HFFc6 (cell line): ENCODE results near the gene UBA3. TPM values are rescaled to one million over a fixed set of nuclear protein-coding genes. Genes with fewer than 3 reads are reported as not detected.

Experiments
- DNase-seq: peaks from one replicate; pipeline ENCODE4 v3.0.0-alpha.2; 2018
- H3K27ac Mint-ChIP-seq: 2 replicates; pipeline ENCODE4 v1.8.0; 2020; ENCODE audit warnings: mild to moderate bottlenecking, mixed read lengths
- H3K27me3 Mint-ChIP-seq: 2 replicates; pipeline ENCODE4 v1.8.0; 2021; ENCODE audit warnings: mild to moderate bottlenecking, moderate library complexity, mixed read lengths; ENCODE audit not compliant: insufficient read depth
- H3K36me3 Mint-ChIP-seq: 2 replicates; pipeline ENCODE4 v1.8.0; 2021; ENCODE audit warnings: low read depth, mixed read lengths
- H3K4me1 Mint-ChIP-seq: 2 replicates; pipeline ENCODE4 v1.8.0; 2020; ENCODE audit warnings: low read depth, mixed read lengths
- H3K4me3 Mint-ChIP-seq: 2 replicates; pipeline ENCODE4 v1.8.0; 2020; ENCODE audit warnings: mild to moderate bottlenecking, moderate library complexity, mixed read lengths
- H3K9me3 Mint-ChIP-seq: 2 replicates; pipeline ENCODE4 v1.8.0; 2020; ENCODE audit warnings: mild to moderate bottlenecking, mixed read lengths
- CTCF ChIP-seq: fragments of 200-600 bp; sonication (generic); IDR thresholded peaks from 2 replicates; pipeline ENCODE4 v1.5.0; 2021; ENCODE audit warnings: antibody characterized with exemption, mild to moderate bottlenecking
- long read RNA-seq: library from polyadenylated mRNA; unstranded; transcript quantifications from one replicate; pipeline ENCODE4 v2.0.0, GENCODE V29; 2019
- total RNA-seq, 6 experiments: library from RNA; stranded (reverse); fragmentation: NEBNext Ultra II Directional; extraction: Animal tissue kit (Norgen Biotek cat#: 25700); gene quantifications; 2 replicates in 1 of 6; 3 replicates in 5 of 6; pipeline ENCODE4 v1.2.3, GENCODE V29; 2021

The UBA3 gene
- total RNA-seq, result 10 to 100 TPM; 62.1 to 75.4 (median 63.6) TPM
- long read RNA-seq, transcript UBA3-202 (18 exons, 2,154 nt), result major isoform, 67 of 97 reads
- long read RNA-seq, transcript UBA3-201 (17 exons, 2,112 nt), result minor isoform, 9 of 97 reads
- long read RNA-seq, partial matches to known transcripts, result 14 of 97 reads
- long read RNA-seq, other reads (novel, unspliced or antisense), result 7 of 97 reads

- Mint-ChIP-seq H3K27ac (peak within 1 kb of the TSS; percentile 78), H3K36me3 (peaks cover 9% of the 10 kb centered on the region), H3K4me1 (peaks cover 64% of the 10 kb centered on the region), H3K4me3 (peak within 1 kb of the TSS; percentile 95), H3K9me3 (no peaks in the 10 kb centered on the region), H3K27me3 (peaks cover 1% of the 10 kb centered on the region; the same call in 1 of the 2 replicates)
- peak; percentile 70 for DNase-seq
- no peak for TF ChIP-seq CTCF
Measured at GRCh38 chr3:69080233-69080920, at the start of gene UBA3. UBA3 (minus strand) TSS chr3:69080365; CDS start chr3:69080353, 12 bp downstream.

- Mint-ChIP-seq H3K27ac (no peak overlapping the region), H3K36me3 (no peaks in the 10 kb centered on the region), H3K4me1 (no peaks in the 10 kb centered on the region), H3K9me3 (no peaks in the 10 kb centered on the region), H3K27me3 (peaks cover 19% of the 10 kb centered on the region), H3K4me3 (no peak overlapping the region)
- no peak for DNase-seq
- TF ChIP-seq CTCF, result no peak
Measured at GRCh38 chr3:69129531-69129930, 49.4 kb upstream of the UBA3 start.

- no peak overlapping the region for H3K27ac Mint-ChIP-seq
- no peak overlapping the region for H3K4me3 Mint-ChIP-seq
- no peaks in the 10 kb centered on the region for H3K9me3 Mint-ChIP-seq
- peaks cover 19% of the 10 kb centered on the region for H3K27me3 Mint-ChIP-seq
- no peak for TF ChIP-seq CTCF
- no peaks in the 10 kb centered on the region for H3K4me1 Mint-ChIP-seq
- H3K36me3 Mint-ChIP-seq, result no peaks in the 10 kb centered on the region
- no peak for DNase-seq
Measured at GRCh38 chr3:69128509-69128908, 48.3 kb upstream of the UBA3 start.

- DNase-seq, result no peak
- no peak overlapping the region for H3K27ac Mint-ChIP-seq
- no peaks in the 10 kb centered on the region for H3K36me3 Mint-ChIP-seq
- no peak for TF ChIP-seq CTCF
- H3K4me3 Mint-ChIP-seq, result no peak overlapping the region
- H3K4me1 Mint-ChIP-seq, result no peaks in the 10 kb centered on the region; the same call in 1 of the 2 replicates
- H3K27me3 Mint-ChIP-seq, result peaks cover 18% of the 10 kb centered on the region
- H3K9me3 Mint-ChIP-seq, result no peaks in the 10 kb centered on the region
Measured at GRCh38 chr3:69126999-69127398, 46.8 kb upstream of the UBA3 start.

GRCh38 chr3:69126216-69126615, 46.1 kb upstream of the UBA3 start:
- no peak overlapping the region for H3K4me3 Mint-ChIP-seq
- H3K27me3 Mint-ChIP-seq, result peaks cover 21% of the 10 kb centered on the region
- no peaks in the 10 kb centered on the region; the same call in 1 of the 2 replicates for H3K4me1 Mint-ChIP-seq
- H3K9me3 Mint-ChIP-seq, result no peaks in the 10 kb centered on the region
- no peaks in the 10 kb centered on the region for H3K36me3 Mint-ChIP-seq
- DNase-seq, result no peak
- H3K27ac Mint-ChIP-seq, result no peak overlapping the region
- no peak for TF ChIP-seq CTCF
